Measurements from ENCODE around the gene GJC2. TPM values are rescaled to one million over a fixed set of nuclear protein-coding genes. Genes with fewer than 3 reads are reported as not detected.

Gene GJC2
- polyA plus RNA-seq, 2 of the 4 experiments (the other 2 are of a cell fraction) = 0.09 to 0.48 TPM

GRCh38 chr1:228156941-228157728 lies 7.4 kb downstream of the GJC2 start:
- no peak for FAIRE-seq

GRCh38 chr1:228157729-228158126 lies 8.0 kb downstream of the GJC2 start:
- Histone ChIP-seq H3K4me2 (no peak overlapping the region), H3K4me3 (no peak overlapping the region), H3K4me1 (no peaks in the 10 kb centered on the region), H3K9me3 (no peaks in the 10 kb centered on the region), H3K27ac (no peak overlapping the region)
- ATAC-seq (no peak), FAIRE-seq (no peak), DNase-seq (ENCODE audit: low read depth in 1 of 2, low spot score in 1 of 2) (no peak)
- WGBS (ENCODE audit: missing lambda C conversion rate) = 90% methylated on average over 30 of the region's 43 CpGs
- CTCF ChIA-PET = interaction anchor here (1.5 to 8.2 kb wide), 2 partner anchors 8 to 15 kb away, joined by 4 to 89 read pairs; partner anchors contain the start of gene IBA57
- TF ChIP-seq JUNB (IDR thresholded peaks at IDR 0.05) = no peak
- TF ChIP-seq ZC3H11A (IDR thresholded peaks at IDR 0.05) = no peak
- TF ChIP-seq BHLHE40 (IDR thresholded peaks at IDR 0.05; ENCODE audit: low read depth, low read length) = no peak
- TF ChIP-seq HEYL (CRISPR knock-in tag; IDR thresholded peaks at IDR 0.05) = no peak
- no peak for TF ChIP-seq HDAC2 (IDR thresholded peaks at IDR 0.05)
- no peak for TF ChIP-seq FOSL2 (IDR thresholded peaks at IDR 0.05)
- no peak for TF ChIP-seq FOSL2 (CRISPR knock-in tag; IDR thresholded peaks at IDR 0.05)
- no peak for TF ChIP-seq SMC3 (IDR thresholded peaks at IDR 0.05)
- TF ChIP-seq CTCF (IDR thresholded peaks at IDR 0.05) = no peak
- no peak for TF ChIP-seq MAX (IDR thresholded peaks at IDR 0.05)
- no peak for TF ChIP-seq EP300 (IDR thresholded peaks at IDR 0.05)
- TF ChIP-seq CBX2 (IDR thresholded peaks at IDR 0.05; ENCODE audit: borderline replicate concordance, low read depth) = no peak
- no peak for TF ChIP-seq FOXS1 (CRISPR knock-in tag; IDR thresholded peaks at IDR 0.05)
- no peak for TF ChIP-seq USF2 (IDR thresholded peaks at IDR 0.05)
- TF ChIP-seq ATOH8 (CRISPR knock-in tag; IDR thresholded peaks at IDR 0.05; ENCODE audit: low read depth) = no peak
- TF ChIP-seq POLR2A (IDR thresholded peaks at IDR 0.05; ENCODE audit: low read length) = no peak
- TF ChIP-seq HOXB13 (CRISPR knock-in tag; IDR thresholded peaks at IDR 0.05; ENCODE audit: low read depth) = no peak
- POLR2A ChIA-PET = no interaction called here

More at GRCh38 chr1:228156941-228157728, 7.4 kb downstream of the GJC2 start:
- no peak for TF ChIP-seq ELK1 (IDR thresholded peaks at IDR 0.05; ENCODE audit: low read depth, low read length)
- no peak for TF ChIP-seq ATOH8 (CRISPR knock-in tag; IDR thresholded peaks at IDR 0.05; ENCODE audit: low read depth)
- no peak for TF ChIP-seq KDM1A (IDR thresholded peaks at IDR 0.05; ENCODE audit: low read depth)
- no peak for ATAC-seq
- no peak overlapping the region for H3K4me3 ChIP-seq
- H3K4me2 ChIP-seq = no peak overlapping the region
- H3K27ac ChIP-seq = no peak overlapping the region
- no peaks in the 10 kb centered on the region for H3K9me3 ChIP-seq
- ChIA-PET POLR2A (no interaction called here), CTCF (interaction anchor here (1.0 to 8.2 kb wide), 3 partner anchors 9 to 26 kb away, joined by 4 to 89 read pairs (median 4); partner anchors contain the start of gene IBA57)
- H3K4me1 ChIP-seq = no peaks in the 10 kb centered on the region
- no peak for DNase-seq (ENCODE audit: low read depth in 1 of 2, low spot score in 1 of 2)
- WGBS (ENCODE audit: missing lambda C conversion rate) = 60% methylated on average over 19 of the region's 24 CpGs

Data from A549 (cell line).